ENCODE data around the gene PAK4. TPM values are rescaled to one million over a fixed set of nuclear protein-coding genes. Genes with fewer than 3 reads are reported as not detected.
"Not testable (repeated sequence)": the region's sequence is repeated elsewhere in the genome, so short reads cannot be mapped to it uniquely, and the experiment has no call there.

PAK4 gene
- 5.8 and 8.5 TPM in 2 replicates for total RNA-seq
- 19.9 TPM for polyA plus RNA-seq (2012)

DNA sequence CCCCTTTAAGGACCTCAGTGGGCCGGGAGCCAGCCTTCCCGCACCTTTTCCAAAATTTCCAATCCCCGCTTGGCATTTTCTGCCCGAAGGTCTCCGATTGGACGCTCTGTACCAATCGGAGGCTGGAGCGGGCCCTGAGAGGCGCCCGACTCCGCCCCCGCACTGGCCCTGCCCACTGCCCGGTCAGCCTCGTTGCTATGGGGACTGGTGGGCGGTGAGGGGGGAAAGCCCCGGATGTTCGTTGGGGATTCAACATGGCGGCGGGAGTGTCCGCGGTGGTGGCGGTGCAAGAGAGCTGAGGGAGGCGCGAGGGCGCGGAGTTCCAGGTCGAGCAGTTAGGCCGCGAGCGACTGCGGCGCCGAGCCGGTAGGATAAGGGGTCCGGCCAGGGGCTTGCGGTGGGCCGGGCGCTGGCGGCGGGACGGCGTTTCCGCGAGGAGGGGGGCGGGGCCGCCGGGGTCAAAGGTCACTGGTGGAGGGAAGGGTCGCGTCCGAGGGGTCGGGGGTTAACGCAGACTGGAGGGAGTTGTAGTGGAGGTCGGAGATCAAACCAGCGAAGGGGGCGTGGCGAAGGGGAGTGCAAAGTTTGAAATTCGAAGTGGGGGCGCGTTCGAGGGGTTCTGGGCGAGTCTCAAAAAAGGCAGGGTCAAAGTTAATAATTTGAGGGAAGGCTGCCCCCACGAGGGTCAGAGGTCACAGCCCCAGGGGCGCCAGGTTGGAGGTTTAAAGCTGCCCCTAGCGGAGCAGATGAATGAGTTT lies at the start of gene PAK4:
TSS of gene PAK4 (plus strand) at position 233 of the 758 bp plus-strand sequence. CDS start 43,768 bp downstream, outside the sequence.
- DNase-seq (ENCODE audit: low read depth) = peak; percentile 98

GRCh38 chr19:39077323-39077722 lies 48.3 kb upstream of the PAK4 start:
- DNase-seq (ENCODE audit: low read depth) = no peak

DNA sequence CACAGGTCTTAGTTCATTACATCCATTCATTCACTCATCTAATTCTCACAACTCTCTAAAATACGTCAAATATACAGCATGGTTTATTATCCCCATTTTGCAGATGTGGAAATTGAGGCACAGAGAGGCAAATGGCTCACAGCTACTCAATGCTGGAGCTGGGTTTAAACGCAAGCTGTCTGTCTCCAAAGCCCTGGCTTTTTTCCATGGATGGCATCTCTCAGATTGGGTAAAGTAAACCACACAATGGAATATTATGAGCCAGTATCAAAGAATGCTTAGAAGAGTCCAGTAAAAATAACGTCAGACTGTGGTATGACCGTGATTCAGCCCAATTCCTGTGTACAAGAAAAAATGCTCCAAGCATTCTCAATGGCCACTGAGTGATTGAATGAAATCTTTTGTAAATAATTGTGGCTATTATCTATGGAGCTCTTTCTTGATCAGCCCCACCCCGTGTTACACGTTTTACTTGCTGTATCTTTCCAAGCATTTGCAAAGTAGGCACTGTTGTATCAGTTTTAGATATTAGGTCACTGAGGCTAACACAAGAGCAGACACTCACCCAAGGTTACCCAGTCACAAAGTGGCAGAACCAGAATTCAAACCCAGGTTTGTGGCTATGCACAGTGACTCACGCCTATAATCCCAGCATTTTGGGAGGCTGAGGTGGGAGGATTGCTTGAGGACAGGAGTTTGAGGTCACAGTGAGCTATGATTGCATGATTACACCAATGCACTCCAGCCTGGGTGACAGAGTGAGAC lies 47.0 kb upstream of the PAK4 start:
- peak; percentile 79 for DNase-seq (ENCODE audit: low read depth)

- no peak for DNase-seq (ENCODE audit: low read depth)
These were observed 45.2 kb upstream of the PAK4 start for GRCh38 chr19:39080431-39080830.

DNA sequence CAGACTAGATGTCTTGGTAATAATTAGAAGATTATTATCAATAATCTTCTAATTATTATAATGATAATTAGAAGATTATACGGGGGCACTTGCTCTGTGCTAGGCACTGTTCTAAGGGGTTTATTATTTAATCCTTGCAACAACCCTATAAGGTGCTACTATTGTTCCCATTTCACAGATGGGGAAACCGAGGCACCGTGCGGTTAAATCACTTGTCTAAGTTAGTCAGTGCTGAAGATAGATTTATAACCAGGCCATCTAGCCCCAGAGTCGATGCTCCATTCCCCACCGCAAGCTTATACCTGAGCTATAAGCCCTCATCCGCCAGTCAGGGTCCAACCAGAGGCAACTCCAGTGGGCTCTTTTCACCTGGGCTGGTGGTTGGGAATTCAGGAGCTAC lies 43.4 kb upstream of the PAK4 start:
- DNase-seq (ENCODE audit: low read depth) = no peak

DNA sequence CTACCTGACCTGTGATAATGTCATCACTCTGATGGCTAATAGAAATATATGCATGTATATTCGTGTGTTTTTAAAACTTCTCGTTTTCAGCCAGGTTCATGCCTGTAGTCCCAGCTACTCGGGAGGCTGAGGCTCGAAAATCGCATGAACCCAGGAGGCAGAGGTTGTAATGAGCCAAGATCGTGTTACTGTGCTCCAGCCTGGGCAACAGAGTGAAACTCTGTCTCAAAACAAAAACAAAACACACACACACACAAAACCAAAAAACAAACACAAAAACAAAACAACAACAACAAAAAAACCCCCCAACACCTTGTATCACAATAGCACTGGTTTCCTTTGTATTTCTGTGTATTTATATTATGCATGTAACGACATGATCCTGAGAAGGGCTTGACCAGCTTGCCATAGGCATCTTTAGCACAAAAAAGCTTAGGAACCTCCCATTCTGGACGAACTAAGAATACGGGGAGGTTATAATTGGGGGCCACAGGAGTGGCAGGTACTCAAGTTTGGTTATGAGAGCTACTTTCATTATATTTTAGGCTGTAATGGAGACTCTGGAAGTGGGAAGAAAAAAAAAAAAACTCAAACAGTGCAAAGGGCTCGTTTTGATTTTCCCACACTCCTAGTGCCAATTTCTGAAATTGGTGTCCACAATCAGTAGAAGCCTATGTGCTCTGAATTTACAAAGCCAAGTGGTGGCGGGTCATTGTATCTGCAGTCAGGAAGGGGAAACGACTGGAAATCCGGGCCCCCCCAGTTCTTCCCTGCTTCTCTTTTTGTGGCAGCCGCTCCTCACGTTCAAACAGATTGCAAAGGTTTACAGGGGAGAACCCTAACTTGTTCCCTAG lies 42.6 kb upstream of the PAK4 start:
- no peak for DNase-seq (ENCODE audit: low read depth)

DNA sequence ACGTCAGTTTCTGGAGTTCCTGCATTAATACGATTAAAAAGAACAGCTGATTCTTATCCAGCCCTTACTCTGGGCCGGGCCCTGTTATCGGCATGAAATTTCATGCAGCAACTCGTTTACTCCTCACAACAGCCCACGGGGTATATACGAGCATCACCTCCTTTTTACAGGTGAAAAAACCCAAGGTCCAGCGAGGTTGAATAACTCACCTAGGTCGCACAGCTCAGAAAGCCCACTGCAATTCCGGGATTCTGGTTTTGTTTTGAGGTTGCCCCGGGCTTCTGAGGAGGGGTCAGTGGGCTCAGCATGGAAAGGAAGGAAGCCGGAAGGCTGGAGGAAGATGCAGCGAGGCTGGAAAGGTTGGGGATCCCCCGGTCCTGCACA lies 42.0 kb upstream of the PAK4 start:
- DNase-seq (ENCODE audit: low read depth) = no peak

- DNase-seq (ENCODE audit: low read depth) = no peak
These were observed 41.4 kb upstream of the PAK4 start, which contains the start of gene ACP7 for GRCh38 chr19:39083983-39084731. Gene ACP7 (plus strand): TSS chr19:39084368. CDS start chr19:39085270, 902 bp downstream.

GRCh38 chr19:39084732-39085080 lies 40.9 kb upstream of the PAK4 start:
- no peak for DNase-seq (ENCODE audit: low read depth)

GRCh38 chr19:39085392-39085791 lies 40.2 kb upstream of the PAK4 start:
- no peak for DNase-seq (ENCODE audit: low read depth)

- no peak for DNase-seq (ENCODE audit: low read depth)
These were observed 39.2 kb upstream of the PAK4 start for GRCh38 chr19:39086386-39086785.

DNA sequence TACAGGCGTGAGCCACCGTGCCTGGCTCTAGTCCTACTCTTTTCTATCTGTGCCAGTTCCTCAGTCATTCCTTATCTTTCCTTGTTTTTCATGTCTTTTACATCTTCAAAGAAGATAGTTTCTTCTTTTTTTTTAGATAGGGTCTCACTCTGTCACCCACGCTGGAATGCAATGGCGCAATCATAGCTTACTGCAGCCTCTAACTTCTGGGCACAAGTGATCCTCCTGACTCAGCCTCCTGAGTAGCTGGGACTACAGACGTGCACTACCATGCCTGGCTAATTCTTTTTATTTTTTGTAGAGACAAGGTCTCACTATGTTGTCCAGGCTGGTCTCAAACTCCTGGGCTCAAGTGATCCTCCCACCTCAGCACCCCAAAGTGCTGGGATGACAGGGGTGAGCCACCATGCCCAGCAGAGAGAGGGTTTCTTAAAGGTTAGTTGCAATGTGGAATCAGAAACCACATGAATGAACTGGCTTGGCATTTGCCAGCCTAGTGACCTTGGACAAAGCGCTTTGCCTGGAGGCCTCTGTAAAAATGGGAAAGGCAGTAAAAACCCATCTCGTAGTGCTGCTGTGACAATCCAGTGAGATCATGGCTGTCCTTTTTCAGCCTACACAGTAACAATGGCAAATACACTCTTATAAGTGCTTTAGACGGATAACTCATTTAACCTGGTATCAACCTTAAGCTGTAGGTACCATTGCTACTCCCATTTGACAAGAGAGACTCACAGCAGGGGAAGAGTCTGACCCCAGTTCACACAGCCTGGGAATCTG lies 37.5 kb upstream of the PAK4 start:
- DNase-seq (ENCODE audit: low read depth) = no peak

DNA sequence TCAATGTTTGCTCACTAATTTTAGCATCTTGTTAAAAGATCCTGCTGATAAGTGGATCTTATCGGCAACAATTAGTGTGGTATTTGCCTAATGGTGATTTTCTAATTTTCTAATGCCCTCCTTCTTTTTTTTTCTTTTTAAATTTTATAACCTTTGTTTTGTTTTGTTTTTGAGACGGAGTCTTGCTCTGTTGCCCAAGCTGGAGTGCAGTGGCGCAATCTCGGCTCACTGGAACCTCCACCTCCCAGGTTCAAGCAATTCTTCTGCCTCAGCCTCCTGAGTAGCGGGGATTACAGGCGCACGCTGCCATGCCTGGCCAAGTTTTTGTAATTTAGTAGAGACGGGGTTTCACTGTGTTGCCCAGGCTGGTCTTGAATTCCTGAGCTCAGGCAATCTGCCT lies 35.6 kb upstream of the PAK4 start:
- not testable (repeated sequence) for DNase-seq (ENCODE audit: low read depth)

DNA sequence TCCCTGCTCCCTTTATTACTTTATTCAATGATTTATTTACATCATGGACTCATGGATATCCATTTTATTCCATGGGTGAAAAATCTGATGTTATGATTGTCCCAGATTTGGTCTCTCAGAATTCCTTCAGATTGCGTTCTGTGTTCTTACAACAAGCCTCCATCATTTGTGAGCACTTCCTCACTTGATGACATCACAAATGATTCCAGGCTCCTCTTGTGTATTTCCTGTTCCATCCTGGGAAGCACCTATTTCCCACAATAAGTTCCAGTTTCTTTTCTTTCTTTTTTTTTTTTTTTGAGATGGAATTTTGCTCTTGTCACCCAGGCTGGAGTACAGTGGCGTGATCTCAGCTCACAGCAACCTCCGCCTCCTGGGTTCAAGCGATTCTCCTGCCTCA lies 34.7 kb upstream of the PAK4 start:
- DNase-seq (ENCODE audit: low read depth) = no peak

DNA sequence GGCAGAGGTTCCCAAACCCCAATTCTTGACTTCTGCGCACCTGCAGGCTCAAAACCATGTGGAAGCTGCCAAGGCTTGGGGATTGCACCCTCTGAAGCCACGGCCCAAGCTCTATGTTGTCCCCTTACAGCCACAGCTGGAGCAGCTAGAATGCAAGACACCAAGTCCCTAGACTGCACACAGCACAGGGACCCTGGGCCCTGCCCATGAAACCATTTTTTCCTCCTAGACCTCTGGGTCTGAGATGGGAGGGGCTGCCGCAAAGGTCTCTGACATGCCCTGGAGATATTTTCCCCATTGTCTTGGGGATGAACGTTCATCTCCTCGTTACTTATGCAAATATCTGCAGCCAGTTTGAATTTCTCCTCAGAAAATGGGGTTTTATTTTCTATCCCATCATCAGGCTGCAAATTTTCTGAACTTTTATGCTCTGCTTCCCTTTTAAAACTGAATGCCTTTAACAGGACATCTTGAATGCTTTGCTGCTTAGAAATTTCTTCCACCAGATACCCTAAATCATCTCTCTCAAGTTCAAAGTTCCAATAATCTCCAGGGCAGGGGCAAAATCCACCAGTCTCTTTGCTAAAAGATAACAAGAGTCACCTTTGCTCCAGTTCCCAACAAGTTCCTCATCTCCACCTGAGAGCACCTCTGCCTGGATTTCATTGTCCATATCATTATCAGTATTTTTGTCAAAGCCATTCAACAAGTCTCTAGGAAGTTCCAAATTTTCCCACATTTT lies 29.6 kb upstream of the PAK4 start:
- DNase-seq (ENCODE audit: low read depth) = not testable (repeated sequence)

- no peak for DNase-seq (ENCODE audit: low read depth)
These were observed 28.3 kb upstream of the PAK4 start for GRCh38 chr19:39097299-39097698.

DNA sequence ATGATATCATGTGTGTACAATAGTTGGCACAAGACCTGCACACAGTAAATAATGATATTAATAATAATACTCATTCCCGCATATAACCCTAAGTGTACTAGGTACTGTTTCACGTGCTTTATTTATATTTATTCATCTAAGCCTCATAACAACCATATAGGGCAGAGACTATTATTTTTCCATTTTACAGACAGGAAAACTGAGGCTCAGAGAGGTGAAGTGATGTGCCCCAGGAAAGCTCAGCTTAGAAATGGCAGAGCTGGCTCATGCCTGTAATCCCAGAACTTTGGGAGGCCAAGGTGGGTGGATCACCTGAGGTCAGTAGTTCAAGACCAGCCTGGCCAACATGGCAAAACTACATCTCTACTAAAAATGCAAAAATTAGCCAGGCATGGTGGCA lies 27.9 kb upstream of the PAK4 start:
- no peak for DNase-seq (ENCODE audit: low read depth)

GRCh38 chr19:39098365-39099269 lies 27.0 kb upstream of the PAK4 start:
- DNase-seq (ENCODE audit: low read depth) = no peak

Data from myocyte (in vitro differentiated cells).